Measurements from ENCODE around the gene IDH3A. TPM values are rescaled to one million over a fixed set of nuclear protein-coding genes. Genes with fewer than 3 reads are reported as not detected.

The IDH3A gene
- total RNA-seq, 2 donors from 2014 or later, result 135 to 169 TPM

GRCh38 chr15:78206326-78207109 is 57.4 kb downstream of the IDH3A start:
- no peaks in the 10 kb centered on the region for H3K27me3 Mint-ChIP-seq
- H3K4me3 Mint-ChIP-seq, result no peak overlapping the region
- no peaks in the 10 kb centered on the region for H3K36me3 Mint-ChIP-seq
- H3K4me1 Mint-ChIP-seq (ENCODE audit: low read depth in 2 of 2), result no peaks in the 10 kb centered on the region
- DNase-seq (ENCODE audit: low spot score) (no peak), ATAC-seq (no peak)
- H3K9me3 Mint-ChIP-seq, result no peaks in the 10 kb centered on the region
- no peak overlapping the region for H3K27ac Mint-ChIP-seq

GRCh38 chr15:78207110-78207458 is 57.9 kb downstream of the IDH3A start:
- DNase-seq (ENCODE audit: low spot score) (no peak), ATAC-seq (no peak)
- no peak overlapping the region for H3K4me3 Mint-ChIP-seq
- no peaks in the 10 kb centered on the region for H3K27me3 Mint-ChIP-seq
- H3K9me3 Mint-ChIP-seq, result no peaks in the 10 kb centered on the region
- H3K4me1 Mint-ChIP-seq (ENCODE audit: low read depth in 2 of 2), result no peaks in the 10 kb centered on the region
- H3K36me3 Mint-ChIP-seq, result no peaks in the 10 kb centered on the region
- H3K27ac Mint-ChIP-seq, result no peak overlapping the region

DNA sequence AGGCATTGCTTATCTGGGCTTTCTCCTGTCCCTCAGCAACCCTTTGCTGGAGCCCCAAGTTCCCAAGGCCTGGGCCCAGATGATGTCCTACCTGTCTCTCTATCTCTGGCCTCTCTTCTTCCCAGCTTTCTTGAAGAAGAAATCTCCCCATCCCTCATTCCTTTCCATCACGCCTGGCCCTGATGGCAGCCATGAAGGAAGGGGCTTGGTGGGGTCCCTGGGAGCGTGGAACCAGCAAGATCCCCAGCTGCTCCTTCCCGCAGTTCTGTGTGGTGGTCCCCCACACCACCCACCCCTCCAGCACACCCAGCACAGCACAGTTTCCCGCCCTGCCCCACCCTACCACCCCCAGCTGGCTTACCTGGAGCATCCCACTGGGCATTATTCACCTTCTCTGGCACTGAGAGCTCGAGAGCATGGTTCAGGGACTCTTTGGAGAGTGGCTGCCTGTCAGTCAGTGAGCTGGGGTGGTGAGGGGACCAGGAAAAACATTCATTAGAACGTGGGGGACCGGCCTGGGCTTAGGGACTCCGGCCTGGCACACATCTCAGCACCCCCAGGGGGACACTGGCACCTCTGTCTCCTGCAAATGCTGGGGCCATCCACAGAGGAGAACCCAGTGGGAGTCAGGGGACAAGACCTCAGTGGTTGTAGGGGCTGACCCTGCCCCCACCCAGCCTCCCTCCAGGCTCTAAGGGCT is 58.6 kb downstream of the IDH3A start:
- no peak overlapping the region for H3K4me3 Mint-ChIP-seq
- DNase-seq (ENCODE audit: low spot score) (no peak), ATAC-seq (no peak)
- H3K27me3 Mint-ChIP-seq, result no peaks in the 10 kb centered on the region
- no peaks in the 10 kb centered on the region for H3K4me1 Mint-ChIP-seq (ENCODE audit: low read depth in 2 of 2)
- H3K27ac Mint-ChIP-seq, result no peak overlapping the region
- H3K9me3 Mint-ChIP-seq, result no peaks in the 10 kb centered on the region
- no peaks in the 10 kb centered on the region for H3K36me3 Mint-ChIP-seq

DNA sequence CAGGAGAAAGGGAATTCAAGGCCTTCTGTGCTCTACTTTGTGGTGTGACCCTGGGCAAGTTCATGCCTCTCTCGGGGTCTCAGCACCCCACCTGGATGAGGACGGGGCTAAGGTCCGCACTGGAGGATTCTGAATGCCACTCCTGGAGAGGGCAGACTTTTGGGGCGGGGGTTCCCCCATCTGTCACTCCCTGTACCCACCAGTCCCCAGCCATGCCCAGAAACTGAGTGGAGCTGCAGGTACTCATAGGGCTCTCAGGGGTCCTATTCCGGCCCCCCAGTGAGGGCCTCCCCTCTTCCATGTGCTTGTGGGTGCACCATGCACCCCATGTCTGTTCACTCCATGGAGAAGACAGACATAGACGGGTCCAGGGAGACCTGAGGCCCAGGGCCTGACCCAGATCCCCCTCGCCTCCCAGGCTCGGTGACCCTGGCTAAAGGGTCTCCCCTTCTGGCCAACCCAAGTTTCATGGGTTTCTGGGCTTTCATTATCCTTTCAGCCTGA is 59.2 kb downstream of the IDH3A start:
- Mint-ChIP-seq H3K4me1 (ENCODE audit: low read depth in 2 of 2) (no peaks in the 10 kb centered on the region), H3K27ac (no peak overlapping the region), H3K4me3 (no peak overlapping the region), H3K27me3 (no peaks in the 10 kb centered on the region), H3K9me3 (no peaks in the 10 kb centered on the region), H3K36me3 (no peaks in the 10 kb centered on the region)
- DNase-seq (ENCODE audit: low spot score), result no peak
- ATAC-seq, result no peak

GRCh38 chr15:78208887-78209645 is 59.9 kb downstream of the IDH3A start:
- no peaks in the 10 kb centered on the region for H3K36me3 Mint-ChIP-seq
- H3K4me1 Mint-ChIP-seq (ENCODE audit: low read depth in 2 of 2), result no peaks in the 10 kb centered on the region
- no peak for ATAC-seq
- no peaks in the 10 kb centered on the region for H3K27me3 Mint-ChIP-seq
- no peak for DNase-seq (ENCODE audit: low spot score)
- no peak overlapping the region for H3K4me3 Mint-ChIP-seq
- H3K9me3 Mint-ChIP-seq, result no peaks in the 10 kb centered on the region
- H3K27ac Mint-ChIP-seq, result no peak overlapping the region

- Mint-ChIP-seq H3K9me3 (no peaks in the 10 kb centered on the region), H3K27ac (no peak overlapping the region), H3K27me3 (peaks cover 0 to under 1% of the 10 kb centered on the region in 2 donors), H3K36me3 (no peaks in the 10 kb centered on the region), H3K4me1 (ENCODE audit: low read depth in 2 of 2) (no peaks in the 10 kb centered on the region), H3K4me3 (no peak overlapping the region)
- ATAC-seq (no peak), DNase-seq (ENCODE audit: low spot score) (no peak)
Observed at GRCh38 chr15:78209646-78210348, 60.6 kb downstream of the IDH3A start.

DNA sequence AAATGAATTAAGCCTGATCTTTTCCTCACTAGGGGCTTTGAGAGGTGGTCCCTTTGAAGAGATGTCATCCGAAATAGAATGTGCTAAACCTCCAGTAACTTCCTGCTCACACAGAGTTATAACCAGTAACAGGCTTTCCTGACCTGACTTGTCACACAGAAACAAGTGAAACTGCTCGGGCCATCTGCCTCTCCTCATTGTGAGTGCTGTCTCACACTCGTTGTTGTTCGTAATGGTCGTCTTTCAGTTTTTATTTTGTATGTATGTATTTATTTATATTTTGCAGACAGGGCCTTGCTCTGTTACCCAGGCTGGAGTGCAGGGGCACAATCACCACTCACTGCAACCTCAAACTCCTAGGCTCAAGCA is 61.2 kb downstream of the IDH3A start:
- no peak for ATAC-seq

GRCh38 chr15:78211189-78211921 is 62.2 kb downstream of the IDH3A start:
- H3K36me3 Mint-ChIP-seq, result no peaks in the 10 kb centered on the region
- H3K27ac Mint-ChIP-seq, result no peak overlapping the region
- H3K4me3 Mint-ChIP-seq, result no peak overlapping the region
- peaks cover 0 to 3% of the 10 kb centered on the region in 2 donors for H3K27me3 Mint-ChIP-seq
- no peaks in the 10 kb centered on the region for H3K9me3 Mint-ChIP-seq
- ATAC-seq (no peak), DNase-seq (ENCODE audit: low spot score) (no peak)
- no peaks in the 10 kb centered on the region for H3K4me1 Mint-ChIP-seq (ENCODE audit: low read depth in 2 of 2)

More for the DNA sequence above, 61.2 kb downstream of the IDH3A start:
- H3K27ac Mint-ChIP-seq, result no peak overlapping the region
- no peak for DNase-seq (ENCODE audit: low spot score)
- H3K36me3 Mint-ChIP-seq, result no peaks in the 10 kb centered on the region
- H3K27me3 Mint-ChIP-seq, result peaks cover 0 to 3% of the 10 kb centered on the region in 2 donors
- no peaks in the 10 kb centered on the region for H3K9me3 Mint-ChIP-seq
- no peak overlapping the region for H3K4me3 Mint-ChIP-seq
- no peaks in the 10 kb centered on the region for H3K4me1 Mint-ChIP-seq (ENCODE audit: low read depth in 2 of 2)

GRCh38 chr15:78212008-78212407 is 62.8 kb downstream of the IDH3A start:
- Mint-ChIP-seq H3K27ac (no peak overlapping the region), H3K4me3 (no peak overlapping the region), H3K4me1 (ENCODE audit: low read depth in 2 of 2) (no peaks in the 10 kb centered on the region), H3K9me3 (no peaks in the 10 kb centered on the region), H3K36me3 (no peaks in the 10 kb centered on the region), H3K27me3 (peaks cover 0 to 3% of the 10 kb centered on the region in 2 donors)
- no peak for DNase-seq (ENCODE audit: low spot score)
- ATAC-seq, result no peak

DNA sequence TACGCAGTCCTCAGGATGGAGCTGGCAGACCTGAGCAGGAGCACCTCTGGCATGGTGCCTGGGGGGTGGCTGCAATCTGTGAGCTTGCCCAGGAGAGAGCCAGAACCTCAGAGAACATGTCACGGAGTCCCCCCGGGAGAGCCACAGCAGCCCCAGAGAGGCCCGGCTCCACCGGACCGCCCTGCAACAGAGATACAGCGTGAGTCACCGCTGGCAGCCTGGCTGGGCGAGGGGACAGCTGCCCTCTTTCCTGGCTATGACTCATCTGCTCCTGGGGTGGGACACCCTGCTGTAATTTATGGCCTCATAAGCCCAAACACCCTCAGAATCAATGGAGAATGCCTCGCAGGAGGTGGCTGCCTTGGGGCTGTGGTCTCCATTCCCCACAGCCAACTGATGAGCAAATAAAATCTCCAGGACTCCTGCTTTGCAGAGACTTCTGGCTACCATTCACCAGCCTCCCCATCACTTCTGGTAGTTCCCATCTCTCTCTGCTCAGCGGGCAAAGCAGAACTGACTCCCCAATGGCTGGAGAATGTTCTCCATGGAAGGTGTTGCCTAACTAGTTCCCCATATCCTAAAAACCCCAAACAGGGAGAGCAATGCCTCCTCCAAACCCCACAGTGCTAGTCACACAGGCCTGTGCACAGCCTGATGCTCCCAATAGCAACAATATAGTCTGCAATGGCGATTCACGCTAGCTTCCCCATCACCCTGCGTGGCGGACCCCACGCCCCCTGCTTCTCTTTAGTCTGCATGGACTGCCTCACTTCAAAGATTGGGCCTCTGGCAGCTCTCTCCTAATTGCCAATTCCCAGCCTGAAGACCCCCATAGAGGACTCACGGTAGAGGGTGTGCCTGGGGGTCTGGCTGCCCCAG is 63.6 kb downstream of the IDH3A start:
- no peak overlapping the region for H3K4me3 Mint-ChIP-seq
- ATAC-seq, result no peak

DNA sequence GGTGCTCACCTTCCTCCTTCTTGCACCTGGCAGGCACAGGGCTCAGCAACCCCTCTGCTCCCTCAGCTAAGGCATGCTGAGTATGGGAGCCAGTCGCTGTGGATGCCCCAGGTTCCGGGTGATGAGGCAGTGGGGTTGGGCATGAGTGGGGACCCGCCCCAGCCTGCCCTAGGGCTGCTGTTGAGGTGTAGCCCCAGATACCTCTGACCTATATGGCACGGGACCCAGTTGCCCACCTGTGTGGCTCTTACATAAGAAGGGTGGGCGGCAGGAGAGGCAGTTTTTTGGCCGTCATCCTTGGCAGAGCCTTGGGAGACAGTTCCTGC is 64.2 kb downstream of the IDH3A start:
- no peak overlapping the region for H3K27ac Mint-ChIP-seq
- no peak overlapping the region for H3K4me3 Mint-ChIP-seq
- no peaks in the 10 kb centered on the region for H3K36me3 Mint-ChIP-seq
- DNase-seq (ENCODE audit: low spot score) (no peak), ATAC-seq (peak in 1 of 2 donors; percentile 21)
- no peaks in the 10 kb centered on the region for H3K9me3 Mint-ChIP-seq
- no peaks in the 10 kb centered on the region for H3K4me1 Mint-ChIP-seq (ENCODE audit: low read depth in 2 of 2)
- H3K27me3 Mint-ChIP-seq, result peaks cover 0 to 3% of the 10 kb centered on the region in 2 donors

More for the DNA sequence above, 63.6 kb downstream of the IDH3A start:
- no peak for DNase-seq (ENCODE audit: low spot score)
- H3K4me1 Mint-ChIP-seq (ENCODE audit: low read depth in 2 of 2), result no peaks in the 10 kb centered on the region
- H3K27ac Mint-ChIP-seq, result no peak overlapping the region
- H3K27me3 Mint-ChIP-seq, result peaks cover 0 to 3% of the 10 kb centered on the region in 2 donors
- no peaks in the 10 kb centered on the region for H3K36me3 Mint-ChIP-seq
- no peaks in the 10 kb centered on the region for H3K9me3 Mint-ChIP-seq

GRCh38 chr15:78213956-78214355 is 64.8 kb downstream of the IDH3A start:
- DNase-seq (ENCODE audit: low spot score), result no peak
- no peak overlapping the region for H3K27ac Mint-ChIP-seq
- H3K36me3 Mint-ChIP-seq, result no peaks in the 10 kb centered on the region
- no peak overlapping the region for H3K4me3 Mint-ChIP-seq
- H3K27me3 Mint-ChIP-seq, result peaks cover 0 to 3% of the 10 kb centered on the region in 2 donors
- no peaks in the 10 kb centered on the region for H3K4me1 Mint-ChIP-seq (ENCODE audit: low read depth in 2 of 2)
- ATAC-seq, result no peak
- H3K9me3 Mint-ChIP-seq, result no peaks in the 10 kb centered on the region

Measured in natural killer cell treated with Interleukin-12 subunit alpha and Interleukin-12 subunit beta and Interleukin-15 and Interleukin-18, amount 100 ng/mL, for 72 hours (primary cell).